OCI-LY1 (cell line): ENCODE results near the gene RAD51B.

Source experiments
- H2AFZ ChIP-seq: fragments of 200-600 bp; sonication (generic), shearing (Covaris generic); 2 replicates; pipeline ENCODE4 v1.6.0; 2014; ENCODE audit warnings: antibody characterized with exemption, mild to moderate bottlenecking, low read length
- H3F3A ChIP-seq: fragments of 200-600 bp; sonication (generic), shearing (Covaris generic); 2 replicates; pipeline ENCODE4 v1.6.0; 2014; ENCODE audit warnings: mild to moderate bottlenecking, antibody characterized with exemption, low read length, moderate library complexity; ENCODE audit not compliant: insufficient read depth
- H3K27ac ChIP-seq: fragments of 200-600 bp; sonication (generic); 2 replicates; pipeline ENCODE4 v1.5.1; 2014; ENCODE audit warnings: low read length, mixed run types, mild to moderate bottlenecking, low read depth; ENCODE audit not compliant: poor library complexity, severe bottlenecking
- H3K27me3 ChIP-seq: fragments of 200-600 bp; sonication (generic); 2 replicates; pipeline ENCODE4 v1.6.0; 2014; ENCODE audit warnings: antibody characterized with exemption, mild to moderate bottlenecking, low read length, moderate library complexity; ENCODE audit not compliant: insufficient read depth
- H3K36me3 ChIP-seq: fragments of 200-600 bp; sonication (generic); 2 replicates; pipeline ENCODE4 v1.6.1; 2014; ENCODE audit warnings: mild to moderate bottlenecking, antibody characterized with exemption, low read length, moderate library complexity, mixed read lengths; ENCODE audit not compliant: insufficient read depth
- H3K4me1 ChIP-seq: fragments of 200-600 bp; sonication (generic); 2 replicates; pipeline ENCODE4 v1.5.1; 2014; ENCODE audit warnings: mild to moderate bottlenecking, low read length, moderate library complexity; ENCODE audit not compliant: insufficient read depth, severe bottlenecking
- H3K4me2 ChIP-seq: fragments of 200-600 bp; sonication (generic), shearing (Covaris generic); 2 replicates; pipeline ENCODE4 v1.6.1; 2014; ENCODE audit warnings: low read length
- H3K4me3 ChIP-seq: fragments of 200-600 bp; sonication (generic); 2 replicates; pipeline ENCODE4 v1.5.1; 2014; ENCODE audit warnings: low read length, low read depth, mild to moderate bottlenecking, mixed read lengths; ENCODE audit not compliant: poor library complexity, severe bottlenecking
- H3K79me2 ChIP-seq: fragments of 200-600 bp; shearing (Covaris generic); 2 replicates; pipeline ENCODE4 v1.6.1; 2016; ENCODE audit warnings: mixed run types, low read length, mixed read lengths; ENCODE audit not compliant: insufficient read depth
- H3K9ac ChIP-seq: fragments of 200-600 bp; sonication (generic), shearing (Covaris generic); 2 replicates; pipeline ENCODE4 v1.6.1; 2014; ENCODE audit warnings: mild to moderate bottlenecking, low read length, mixed read lengths
- H3K9me2 ChIP-seq: fragments of 200-600 bp; sonication (generic), shearing (Covaris generic); 2 replicates; pipeline ENCODE4 v1.6.1; 2014; ENCODE audit warnings: low read depth, mild to moderate bottlenecking, low read length, mixed read lengths
- H3K9me3 ChIP-seq: fragments of 200-600 bp; shearing (Covaris generic); 2 replicates; pipeline ENCODE4 v1.6.1; 2014; ENCODE audit warnings: low read length, mixed read lengths
- H4K20me1 ChIP-seq: fragments of 200-600 bp; sonication (generic), shearing (Covaris generic); 2 replicates; pipeline ENCODE4 v1.6.0; 2016; ENCODE audit warnings: mild to moderate bottlenecking, low read length; ENCODE audit not compliant: insufficient read depth
- EZH2 ChIP-seq: fragments of 200-600 bp; sonication (generic), shearing (Covaris generic); IDR thresholded peaks from 2 replicates; pipeline ENCODE4 v1.8.0; 2017; ENCODE audit warnings: borderline replicate concordance, mixed run types, mild to moderate bottlenecking, antibody characterized with exemption, low read length, moderate library complexity, mixed read lengths
- TF ChIP-seq, protein P1 (sequence below): fragments of 200-600 bp; sonication (generic), shearing (Covaris generic); IDR thresholded peaks from 2 replicates; pipeline ENCODE4 v1.5.1; 2017; ENCODE audit warnings: mild to moderate bottlenecking, antibody characterized with exemption, low read length, moderate library complexity, mixed read lengths

The RAD51B gene

DNA sequence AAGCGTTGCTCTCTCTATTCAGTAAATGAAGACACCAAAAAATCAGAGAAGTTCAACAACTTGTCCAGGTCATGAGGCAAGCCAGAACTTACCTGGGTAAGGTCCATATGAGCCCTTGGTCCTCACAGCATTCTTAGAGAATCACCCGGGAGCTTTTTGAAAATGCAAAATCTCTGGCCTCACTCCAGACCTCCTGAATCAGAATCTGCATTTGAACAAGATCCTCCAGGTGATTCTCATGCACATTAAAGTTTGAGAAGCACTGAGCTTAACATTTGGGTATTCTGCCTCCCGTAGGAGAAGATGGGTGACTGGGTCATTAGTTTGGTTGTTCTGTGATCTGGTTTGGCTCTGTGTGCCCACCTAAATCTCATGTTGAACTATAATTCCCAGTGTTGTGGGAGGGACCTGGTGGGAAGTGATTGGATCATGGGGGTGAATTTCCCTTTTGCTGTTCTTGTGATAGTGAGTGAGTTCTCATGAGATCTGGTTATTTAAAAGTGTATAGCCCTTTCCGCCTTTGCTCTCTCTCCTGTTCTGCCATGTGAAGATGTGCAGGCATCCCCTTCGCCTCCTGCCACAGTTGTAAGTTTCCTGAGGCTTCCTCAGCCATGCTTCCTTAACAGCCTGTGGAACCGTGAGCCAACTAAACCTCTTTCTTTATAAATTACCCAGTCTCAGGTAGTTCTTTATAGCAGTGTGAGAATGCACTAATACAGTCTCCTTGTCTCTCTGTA is 221.2 kb downstream of the RAD51B start:
- Histone ChIP-seq H3K4me2 (no peak overlapping the region), H3K27ac (no peak overlapping the region), H3K9ac (no peak overlapping the region), H3F3A (no peaks in the 10 kb centered on the region), H3K4me1 (no peaks in the 10 kb centered on the region), H4K20me1 (no peaks in the 10 kb centered on the region), H3K79me2 (no peaks in the 10 kb centered on the region), H3K27me3 (no peaks in the 10 kb centered on the region), H3K4me3 (no peak overlapping the region), H2AFZ (no peak overlapping the region), H3K36me3 (no peaks in the 10 kb centered on the region), H3K9me3 (no peaks in the 10 kb centered on the region), H3K9me2 (no peaks in the 10 kb centered on the region)
- no peak for TF ChIP-seq EZH2
- TF ChIP-seq, protein P1, sequence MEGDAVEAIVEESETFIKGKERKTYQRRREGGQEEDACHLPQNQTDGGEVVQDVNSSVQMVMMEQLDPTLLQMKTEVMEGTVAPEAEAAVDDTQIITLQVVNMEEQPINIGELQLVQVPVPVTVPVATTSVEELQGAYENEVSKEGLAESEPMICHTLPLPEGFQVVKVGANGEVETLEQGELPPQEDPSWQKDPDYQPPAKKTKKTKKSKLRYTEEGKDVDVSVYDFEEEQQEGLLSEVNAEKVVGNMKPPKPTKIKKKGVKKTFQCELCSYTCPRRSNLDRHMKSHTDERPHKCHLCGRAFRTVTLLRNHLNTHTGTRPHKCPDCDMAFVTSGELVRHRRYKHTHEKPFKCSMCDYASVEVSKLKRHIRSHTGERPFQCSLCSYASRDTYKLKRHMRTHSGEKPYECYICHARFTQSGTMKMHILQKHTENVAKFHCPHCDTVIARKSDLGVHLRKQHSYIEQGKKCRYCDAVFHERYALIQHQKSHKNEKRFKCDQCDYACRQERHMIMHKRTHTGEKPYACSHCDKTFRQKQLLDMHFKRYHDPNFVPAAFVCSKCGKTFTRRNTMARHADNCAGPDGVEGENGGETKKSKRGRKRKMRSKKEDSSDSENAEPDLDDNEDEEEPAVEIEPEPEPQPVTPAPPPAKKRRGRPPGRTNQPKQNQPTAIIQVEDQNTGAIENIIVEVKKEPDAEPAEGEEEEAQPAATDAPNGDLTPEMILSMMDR = no peak

DNA sequence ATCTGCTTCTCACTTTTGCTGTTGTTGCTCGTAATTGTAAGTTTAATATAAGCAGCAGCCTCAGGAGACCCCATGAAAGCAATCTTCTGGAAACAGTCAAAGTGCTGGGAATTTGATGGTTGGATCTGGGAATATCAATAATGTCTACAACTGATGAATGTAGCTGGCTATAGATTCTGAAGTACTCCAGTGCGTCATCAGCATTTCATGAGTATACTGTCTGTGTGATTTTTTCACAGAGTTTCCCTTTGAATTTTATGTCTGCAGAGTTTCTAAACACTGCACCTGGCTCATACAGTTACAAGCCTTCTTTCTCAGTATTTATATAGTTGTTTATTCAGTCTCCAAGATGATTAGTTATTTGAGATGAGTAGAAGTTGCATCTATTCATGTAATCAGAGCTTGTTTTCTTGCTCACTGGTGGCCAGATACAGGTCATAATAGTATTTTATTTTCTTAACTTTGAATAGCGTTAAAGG is 222.3 kb downstream of the RAD51B start:
- Histone ChIP-seq H3K79me2 (no peaks in the 10 kb centered on the region), H3K27ac (no peak overlapping the region), H3K9me3 (no peaks in the 10 kb centered on the region), H3K4me3 (no peak overlapping the region), H3K36me3 (no peaks in the 10 kb centered on the region), H3K27me3 (no peaks in the 10 kb centered on the region), H3K9ac (no peak overlapping the region), H3K4me1 (no peaks in the 10 kb centered on the region), H2AFZ (no peak overlapping the region), H4K20me1 (no peaks in the 10 kb centered on the region), H3K9me2 (no peaks in the 10 kb centered on the region), H3F3A (no peaks in the 10 kb centered on the region), H3K4me2 (no peak overlapping the region)
- TF ChIP-seq, protein P1 = no peak
- no peak for TF ChIP-seq EZH2

DNA sequence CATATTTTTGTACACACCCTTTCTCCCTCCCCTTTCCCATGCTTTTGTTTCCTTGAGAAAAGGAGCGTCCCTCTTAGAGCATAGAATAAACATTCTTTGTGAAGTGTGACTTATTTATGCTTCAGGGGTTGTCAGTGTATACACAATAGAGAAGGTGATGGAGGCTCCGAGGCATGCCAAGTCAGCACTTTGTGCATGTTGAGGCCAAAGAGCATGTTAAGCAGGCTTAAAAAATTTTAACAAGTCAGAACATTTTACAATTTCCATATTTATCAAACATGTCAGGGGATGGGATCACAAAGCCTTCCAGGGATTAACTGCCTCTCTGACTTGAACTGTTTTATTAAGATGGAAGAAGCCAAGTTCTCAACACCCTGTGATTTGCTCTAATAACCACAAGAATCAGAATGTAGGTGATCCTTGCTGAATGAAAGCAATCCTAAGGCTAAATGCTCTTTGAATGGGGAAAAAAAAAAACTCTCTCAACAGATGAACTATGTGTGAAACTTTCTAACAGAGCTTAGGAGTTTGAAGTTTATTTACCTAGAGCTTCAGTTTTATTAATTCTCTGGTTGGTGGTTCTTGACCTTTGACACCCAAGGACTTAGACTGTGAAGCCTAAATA is 223.1 kb downstream of the RAD51B start:
- Histone ChIP-seq H3F3A (no peaks in the 10 kb centered on the region), H4K20me1 (no peaks in the 10 kb centered on the region), H3K4me1 (no peaks in the 10 kb centered on the region), H3K27me3 (no peaks in the 10 kb centered on the region), H3K9me2 (no peaks in the 10 kb centered on the region), H3K4me2 (no peak overlapping the region), H3K27ac (no peak overlapping the region), H2AFZ (no peak overlapping the region), H3K9me3 (no peaks in the 10 kb centered on the region), H3K4me3 (no peak overlapping the region), H3K9ac (no peak overlapping the region), H3K36me3 (no peaks in the 10 kb centered on the region), H3K79me2 (no peaks in the 10 kb centered on the region)
- no peak for TF ChIP-seq EZH2
